GM12878 (cell line): ENCODE measurements around the gene RPS6KC1. TPM values are rescaled to one million over a fixed set of nuclear protein-coding genes. Genes with fewer than 3 reads are reported as not detected.

Source experiments
- ATAC-seq: fragments of 200-7000 bp; cut with Tn5 transposase; 3 replicates; pipeline ENCODE4 v1.9.1; 2020; ENCODE audit warnings: mild to moderate bottlenecking, moderate library complexity
- BruUV-seq: library from RNA; stranded (reverse); fragments of 400-500 nt; replicated peaks from 2 replicates; lab custom pipeline; 2021; lab: Mats Ljungman, UMichigan
- CTCF ChIA-PET: fragments of 300-600 bp; sonication (Branson Sonifier 250); formaldehyde crosslinking; extraction: SDS; loops from one replicate; lab custom pipeline; 2021; ENCODE audit warnings: inconsistent platforms; lab: Yijun Ruan, JAX
- POLR2A ChIA-PET: fragments of 350-600 bp; formaldehyde crosslinking; extraction: SDS; loops from one replicate; lab custom pipeline; 2021; ENCODE audit warnings: inconsistent platforms; lab: Charles Lee
- RAD21 ChIA-PET: fragments of 300-600 bp; sonication (Branson Sonifier 250); formaldehyde crosslinking; loops from one replicate; lab custom pipeline; 2023; ENCODE audit warnings: antibody characterized with exemption; ENCODE audit not compliant: unreplicated experiment; lab: Charles Lee
- SMC1A ChIA-PET: fragments of 300-600 bp; sonication (Branson Sonifier 250); formaldehyde crosslinking; loops from one replicate; lab custom pipeline; 2023; ENCODE audit not compliant: unreplicated experiment, uncharacterized antibody; lab: Charles Lee
- DNase-seq: peaks from one replicate; pipeline ENCODE4 v3.0.0-alpha.2; 2011; ENCODE audit warnings: low read depth, low spot score
- FAIRE-seq: peaks from 3 replicates; lab custom pipeline; 2011; peaks lifted over from hg19 to GRCh38; lab: Jason Lieb, UNC
- H2AFZ ChIP-seq: 2 replicates; pipeline ENCODE4 v1.6.0; 2011; ENCODE audit warnings: low read depth, low read length, control low read depth; ENCODE audit not compliant: control insufficient read depth
- H3K27ac ChIP-seq: 2 replicates; pipeline ENCODE4 v1.5.1; 2011; ENCODE audit warnings: control low read depth; ENCODE audit not compliant: control insufficient read depth, insufficient read depth
- H3K27me3 ChIP-seq, 2 experiments: replicated peaks in 1 of 2; 2 replicates each; pipeline versions ENCODE4 v1.6.0 to v1.6.1; 2011; ENCODE audit warnings: low read length in 1 of 2; ENCODE audit not compliant: control insufficient read depth in 2 of 2, insufficient read depth in 2 of 2
- H3K36me3 ChIP-seq, 2 experiments: 2 replicates each; pipeline ENCODE4 v1.5.1; 2011; ENCODE audit warnings: low read length in 1 of 2; ENCODE audit not compliant: control insufficient read depth in 2 of 2, insufficient read depth in 2 of 2
- H3K4me1 ChIP-seq: 2 replicates; pipeline ENCODE4 v1.6.1; 2011; ENCODE audit warnings: mild to moderate bottlenecking, low read length, moderate library complexity, mixed read lengths; ENCODE audit not compliant: control insufficient read depth, insufficient read depth
- H3K4me2 ChIP-seq: 2 replicates; pipeline ENCODE4 v1.6.0; 2011; ENCODE audit warnings: control low read depth; ENCODE audit not compliant: control insufficient read depth, insufficient read depth
- H3K4me3 ChIP-seq: fragments of 200-600 bp; sonication (generic); 2 replicates; pipeline ENCODE4 v1.5.1; 2016
- H3K79me2 ChIP-seq: 2 replicates; pipeline ENCODE4 v1.6.0; 2011; ENCODE audit warnings: low read length; ENCODE audit not compliant: control insufficient read depth, insufficient read depth
- H3K9ac ChIP-seq: 2 replicates; pipeline ENCODE4 v1.8.0; 2011; ENCODE audit warnings: low read length, control low read depth, mixed read lengths; ENCODE audit not compliant: control insufficient read depth, insufficient read depth
- H3K9me3 ChIP-seq: replicated peaks from 3 replicates; pipeline ENCODE4 v1.5.1; 2011; ENCODE audit warnings: mild to moderate bottlenecking, low read length; ENCODE audit not compliant: control insufficient read depth, insufficient read depth
- H4K20me1 ChIP-seq: 2 replicates; pipeline ENCODE4 v1.6.0; 2011; ENCODE audit not compliant: control insufficient read depth, insufficient read depth
- CBX5 ChIP-seq: sonication (generic); IDR thresholded peaks from 2 replicates; pipeline ENCODE4 v1.6.1; 2016; ENCODE audit warnings: low read depth, moderate library complexity, mild to moderate bottlenecking, inconsistent platforms
- CUX1 ChIP-seq: IDR thresholded peaks from 2 replicates; pipeline ENCODE4 v1.6.1; 2012; ENCODE audit warnings: improper control_type of control experiment, low read depth, low read length; ENCODE audit not compliant: insufficient replicate concordance
- MAX ChIP-seq: IDR thresholded peaks from 2 replicates; pipeline ENCODE4 v1.6.1; 2012; ENCODE audit warnings: low read depth, low read length, improper control_type of control experiment
- PBX3 ChIP-seq: IDR thresholded peaks from 2 replicates; pipeline ENCODE4 v1.6.1; 2011; ENCODE audit warnings: mild to moderate bottlenecking, low read depth, low read length, moderate library complexity; ENCODE audit not compliant: insufficient replicate concordance
- SREBF1 ChIP-seq: IDR thresholded peaks from 2 replicates; pipeline ENCODE4 v1.6.1; 2012; ENCODE audit warnings: mild to moderate bottlenecking, low read length
- ZBTB11 ChIP-seq: fragments of 450-650 bp; formaldehyde crosslinking; IDR thresholded peaks from 2 replicates; pipeline ENCODE4 v1.5.0; 2022; ENCODE audit warnings: mild to moderate bottlenecking, missing genetic modification characterization
- ZSCAN29 ChIP-seq: fragments of 450-650 bp; IDR thresholded peaks from 2 replicates; pipeline ENCODE4 v1.6.1; 2017; ENCODE audit warnings: mild to moderate bottlenecking, moderate library complexity
- WGBS: methylation state at CpG from one replicate; pipeline ENCODE4 v1.1.6; 2016; ENCODE audit warnings: low lambda C conversion rate; ENCODE audit not compliant: insufficient replicate concordance, insufficient coverage; ENCODE audit errors: missing lambda C conversion rate; 5-methylcytosine and 5-hydroxymethylcytosine counted together
- in situ Hi-C: fragments of 300-500 bp; cut with MboI; formaldehyde crosslinking; loops from 9 replicates; pipeline ENCODE4 v1.14.3; 2018; ENCODE audit warnings: mixed read lengths
- intact Hi-C: fragments of 100-400 bp; cut with micrococcal nuclease; formaldehyde crosslinking; loops from one replicate; pipeline ENCODE4 v1.14.2; 2022; ENCODE audit not compliant: unreplicated experiment
- polyA plus RNA-seq, 11 experiments: library from polyadenylated mRNA; depleted of rRNA in 4 of 11; unstranded in 6 of 11; stranded (reverse) in 5 of 11; fragments of >200 nt; fragmentation: Nextera tagmentation in 4 of 11; fragmentation: Illumina TruSeq in 1 of 11; extraction: Ambion mirVana in 4 of 11; extraction: Trizol in 1 of 11; gene quantifications; 1 replicate in 1 of 11; 2 replicates in 10 of 11; pipeline versions ENCODE4 v1.2.1 to v1.2.3, GENCODE V29; 2011 to 2016; ENCODE audit warnings: inconsistent platforms in 2 of 11, missing spikeins in 2 of 11, low read depth in 1 of 11
- total RNA-seq, 4 experiments: library from RNA; depleted of rRNA in 3 of 4; stranded (reverse); fragments of >200 nt in 3 of 4; fragmentation: Illumina TruSeq in 1 of 4; extraction: Trizol in 1 of 4; gene quantifications; 2 replicates each; pipeline versions ENCODE4 v1.2.1 to v1.2.3, GENCODE V29; 2013 to 2021

The RPS6KC1 gene
- total and polyA plus RNA-seq, 10 of the 15 experiments (the other 5 are each of a cell fraction or from before 2014, with no cell fraction given) = 2.9 to 17.3 (median 12.2) TPM

- ChIA-PET POLR2A (no interaction called here), CTCF (no interaction called here), SMC1A (interaction anchor here (1.7 kb wide), 1 partner anchor 11 kb away, joined by 6 read pairs; no protein-coding TSS in a partner anchor), RAD21 (interaction anchor here (1.3 kb wide), 1 partner anchor 12 kb away, joined by 3 read pairs; no protein-coding TSS in a partner anchor)
- Histone ChIP-seq H3K27ac (no peak overlapping the region), H3K36me3 (no peaks in the 10 kb centered on the region; a peak in 2 of 4 replicates), H2AFZ (no peak overlapping the region), H4K20me1 (no peaks in the 10 kb centered on the region), H3K9ac (no peak overlapping the region), H3K4me1 (no peaks in the 10 kb centered on the region), H3K79me2 (no peaks in the 10 kb centered on the region), H3K4me2 (no peak overlapping the region), H3K27me3 (no peaks in the 10 kb centered on the region), H3K9me3 (no peaks in the 10 kb centered on the region), H3K4me3 (no peak overlapping the region)
- in situ Hi-C loops = no loop called here
- FAIRE-seq = no peak
- DNase-seq = no peak
- no TSS peak for BruUV-seq
- TF ChIP-seq CUX1 (no peak), SREBF1 (no peak), PBX3 (no peak), MAX (no peak), CBX5 (no peak), ZSCAN29 (no peak), ZBTB11 (CRISPR knock-in tag) (no peak)
- WGBS = 60% methylated on average over 2 of the region's 2 CpGs
- intact Hi-C loops = no loop called here
- no peak for ATAC-seq
Measured at GRCh38 chr1:213082420-213083111, 31.5 kb downstream of the RPS6KC1 start.
